Esophagus muscularis mucosa (tissue), 4 donors: Measurements from ENCODE around the gene ANKRD44. TPM values are rescaled to one million over a fixed set of nuclear protein-coding genes. Genes with fewer than 3 reads are reported as not detected.

Experiments
- total RNA-seq, 4 donors: library from RNA; depleted of rRNA; stranded (reverse); fragments of >200 nt; gene quantifications; one replicate each; pipeline versions ENCODE4 v1.1.0 to v1.2.1, GENCODE V29; 2016

The ANKRD44 gene
- total RNA-seq, 4 donors from 2014 or later, result 41.4 to 76.6 (median 48.1) TPM

Other genes starting within 250 kb of the ANKRD44 start
- 100 to 1,000 TPM in 2 of 4 donors, 10 to 100 TPM in 2; 91.5 to 223 (median 130) TPM for gene SF3B1, start 124.2 kb upstream of the ANKRD44 start, total RNA-seq
- gene COQ10B, start 142.8 kb upstream of the ANKRD44 start, total RNA-seq, result 10 to 100 TPM; 27.0 to 58.8 (median 43.8) TPM
- 100 to 1,000 TPM in 3 of 4 donors, 10 to 100 TPM in 1; 84.7 to 142 (median 115) TPM for gene HSPD1, start 189.1 kb upstream of the ANKRD44 start, total RNA-seq
- 10 to 100 TPM; 46.7 to 93.4 (median 65.2) TPM for gene HSPE1, start 189.6 kb upstream of the ANKRD44 start, total RNA-seq
- 10 to 100 TPM; 26.7 to 43.5 (median 39.3) TPM for gene MOB4, start 205.3 kb upstream of the ANKRD44 start, total RNA-seq